Measurements from ENCODE around the gene CLDND1. TPM values are rescaled to one million over a fixed set of nuclear protein-coding genes. Genes with fewer than 3 reads are reported as not detected.

The CLDND1 gene
- total and polyA plus RNA-seq, 10 of the 15 experiments (the other 5 are each of a cell fraction or from before 2014, with no cell fraction given), result 97.8 to 225 (median 152) TPM

GRCh38 chr3:98560911-98561310, 38.2 kb upstream of the CLDND1 start (continued):
- TF ChIP-seq CBX5 (IDR thresholded peaks at IDR 0.05; ENCODE audit: low read depth), result 0 out of 2 replicates have a peak, but pooled peaks have one; percentile 26
- no peak for TF ChIP-seq BHLHE40 (IDR thresholded peaks at IDR 0.05; ENCODE audit: borderline replicate concordance in 1 of 2, low read depth in 2 of 2, low read length in 1 of 2)
- no peak for TF ChIP-seq E2F8 (IDR thresholded peaks at IDR 0.05; ENCODE audit: low read depth, partially characterized antibody)
- TF ChIP-seq KLF5 (IDR thresholded peaks at IDR 0.05; ENCODE audit: partially characterized antibody), result no peak
- no peak for TF ChIP-seq BRCA1 (IDR thresholded peaks at IDR 0.05; ENCODE audit: low read depth, low read length)
- no peak for TF ChIP-seq TCF3 (IDR thresholded peaks at IDR 0.05; ENCODE audit: borderline replicate concordance, insufficient read depth, low read depth, low read length)
- TF ChIP-seq, protein P1, sequence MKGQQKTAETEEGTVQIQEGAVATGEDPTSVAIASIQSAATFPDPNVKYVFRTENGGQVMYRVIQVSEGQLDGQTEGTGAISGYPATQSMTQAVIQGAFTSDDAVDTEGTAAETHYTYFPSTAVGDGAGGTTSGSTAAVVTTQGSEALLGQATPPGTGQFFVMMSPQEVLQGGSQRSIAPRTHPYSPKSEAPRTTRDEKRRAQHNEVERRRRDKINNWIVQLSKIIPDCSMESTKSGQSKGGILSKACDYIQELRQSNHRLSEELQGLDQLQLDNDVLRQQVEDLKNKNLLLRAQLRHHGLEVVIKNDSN (IDR thresholded peaks at IDR 0.05; ENCODE audit: borderline replicate concordance, extremely low read length, insufficient read depth, low read depth, low read length), result no peak
- no peak for TF ChIP-seq HDAC2 (IDR thresholded peaks at IDR 0.05)
- no peak for TF ChIP-seq TCF12 (IDR thresholded peaks at IDR 0.05; ENCODE audit: low read depth, low read length)
- no peak for TF ChIP-seq IRF3 (IDR thresholded peaks at IDR 0.05)
- TF ChIP-seq, protein P2, sequence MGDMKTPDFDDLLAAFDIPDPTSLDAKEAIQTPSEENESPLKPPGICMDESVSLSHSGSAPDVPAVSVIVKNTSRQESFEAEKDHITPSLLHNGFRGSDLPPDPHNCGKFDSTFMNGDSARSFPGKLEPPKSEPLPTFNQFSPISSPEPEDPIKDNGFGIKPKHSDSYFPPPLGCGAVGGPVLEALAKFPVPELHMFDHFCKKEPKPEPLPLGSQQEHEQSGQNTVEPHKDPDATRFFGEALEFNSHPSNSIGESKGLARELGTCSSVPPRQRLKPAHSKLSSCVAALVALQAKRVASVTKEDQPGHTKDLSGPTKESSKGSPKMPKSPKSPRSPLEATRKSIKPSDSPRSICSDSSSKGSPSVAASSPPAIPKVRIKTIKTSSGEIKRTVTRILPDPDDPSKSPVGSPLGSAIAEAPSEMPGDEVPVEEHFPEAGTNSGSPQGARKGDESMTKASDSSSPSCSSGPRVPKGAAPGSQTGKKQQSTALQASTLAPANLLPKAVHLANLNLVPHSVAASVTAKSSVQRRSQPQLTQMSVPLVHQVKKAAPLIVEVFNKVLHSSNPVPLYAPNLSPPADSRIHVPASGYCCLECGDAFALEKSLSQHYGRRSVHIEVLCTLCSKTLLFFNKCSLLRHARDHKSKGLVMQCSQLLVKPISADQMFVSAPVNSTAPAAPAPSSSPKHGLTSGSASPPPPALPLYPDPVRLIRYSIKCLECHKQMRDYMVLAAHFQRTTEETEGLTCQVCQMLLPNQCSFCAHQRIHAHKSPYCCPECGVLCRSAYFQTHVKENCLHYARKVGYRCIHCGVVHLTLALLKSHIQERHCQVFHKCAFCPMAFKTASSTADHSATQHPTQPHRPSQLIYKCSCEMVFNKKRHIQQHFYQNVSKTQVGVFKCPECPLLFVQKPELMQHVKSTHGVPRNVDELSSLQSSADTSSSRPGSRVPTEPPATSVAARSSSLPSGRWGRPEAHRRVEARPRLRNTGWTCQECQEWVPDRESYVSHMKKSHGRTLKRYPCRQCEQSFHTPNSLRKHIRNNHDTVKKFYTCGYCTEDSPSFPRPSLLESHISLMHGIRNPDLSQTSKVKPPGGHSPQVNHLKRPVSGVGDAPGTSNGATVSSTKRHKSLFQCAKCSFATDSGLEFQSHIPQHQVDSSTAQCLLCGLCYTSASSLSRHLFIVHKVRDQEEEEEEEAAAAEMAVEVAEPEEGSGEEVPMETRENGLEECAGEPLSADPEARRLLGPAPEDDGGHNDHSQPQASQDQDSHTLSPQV (IDR thresholded peaks at IDR 0.05), result no peak
- TF ChIP-seq TAF1 (IDR thresholded peaks at IDR 0.05; ENCODE audit: borderline replicate concordance, low read depth, low read length), result 0 out of 2 replicates have a peak, but pooled peaks have one; percentile 37
- no peak for TF ChIP-seq IRF4 (IDR thresholded peaks at IDR 0.05; ENCODE audit: low read depth, low read length)
- TF ChIP-seq MXI1 (IDR thresholded peaks at IDR 0.05; ENCODE audit: low read depth, low read length), result no peak
- no peak for TF ChIP-seq HCFC1 (IDR thresholded peaks at IDR 0.05; ENCODE audit: low read length)
- TF ChIP-seq, protein P3, sequence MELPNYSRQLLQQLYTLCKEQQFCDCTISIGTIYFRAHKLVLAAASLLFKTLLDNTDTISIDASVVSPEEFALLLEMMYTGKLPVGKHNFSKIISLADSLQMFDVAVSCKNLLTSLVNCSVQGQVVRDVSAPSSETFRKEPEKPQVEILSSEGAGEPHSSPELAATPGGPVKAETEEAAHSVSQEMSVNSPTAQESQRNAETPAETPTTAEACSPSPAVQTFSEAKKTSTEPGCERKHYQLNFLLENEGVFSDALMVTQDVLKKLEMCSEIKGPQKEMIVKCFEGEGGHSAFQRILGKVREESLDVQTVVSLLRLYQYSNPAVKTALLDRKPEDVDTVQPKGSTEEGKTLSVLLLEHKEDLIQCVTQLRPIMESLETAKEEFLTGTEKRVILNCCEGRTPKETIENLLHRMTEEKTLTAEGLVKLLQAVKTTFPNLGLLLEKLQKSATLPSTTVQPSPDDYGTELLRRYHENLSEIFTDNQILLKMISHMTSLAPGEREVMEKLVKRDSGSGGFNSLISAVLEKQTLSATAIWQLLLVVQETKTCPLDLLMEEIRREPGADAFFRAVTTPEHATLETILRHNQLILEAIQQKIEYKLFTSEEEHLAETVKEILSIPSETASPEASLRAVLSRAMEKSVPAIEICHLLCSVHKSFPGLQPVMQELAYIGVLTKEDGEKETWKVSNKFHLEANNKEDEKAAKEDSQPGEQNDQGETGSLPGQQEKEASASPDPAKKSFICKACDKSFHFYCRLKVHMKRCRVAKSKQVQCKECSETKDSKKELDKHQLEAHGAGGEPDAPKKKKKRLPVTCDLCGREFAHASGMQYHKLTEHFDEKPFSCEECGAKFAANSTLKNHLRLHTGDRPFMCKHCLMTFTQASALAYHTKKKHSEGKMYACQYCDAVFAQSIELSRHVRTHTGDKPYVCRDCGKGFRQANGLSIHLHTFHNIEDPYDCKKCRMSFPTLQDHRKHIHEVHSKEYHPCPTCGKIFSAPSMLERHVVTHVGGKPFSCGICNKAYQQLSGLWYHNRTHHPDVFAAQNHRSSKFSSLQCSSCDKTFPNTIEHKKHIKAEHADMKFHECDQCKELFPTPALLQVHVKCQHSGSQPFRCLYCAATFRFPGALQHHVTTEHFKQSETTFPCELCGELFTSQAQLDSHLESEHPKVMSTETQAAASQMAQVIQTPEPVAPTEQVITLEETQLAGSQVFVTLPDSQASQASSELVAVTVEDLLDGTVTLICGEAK (IDR thresholded peaks at IDR 0.05; ENCODE audit: borderline replicate concordance), result no peak
- no peak for TF ChIP-seq ESRRA (IDR thresholded peaks at IDR 0.05; ENCODE audit: low read length)
- TF ChIP-seq ZNF274 (IDR thresholded peaks at IDR 0.05; ENCODE audit: insufficient read depth, insufficient read length), result no peak
